Omental fat pad (tissue), 4 donors: ENCODE data around the gene SHOX. TPM values are rescaled to one million over a fixed set of nuclear protein-coding genes. Genes with fewer than 3 reads are reported as not detected.
"Not testable (repeated sequence)": the region's sequence is repeated elsewhere in the genome, so short reads cannot be mapped to it uniquely, and the experiment has no call there.

ENCODE experiments used
- ATAC-seq: fragments of 150-250 bp; one replicate; pipeline ENCODE4 v1.9.1; 2016; ENCODE audit warnings: mild to moderate bottlenecking, moderate library complexity; ENCODE audit not compliant: low FRiP score
- DNase-seq: peaks from one replicate; pipeline ENCODE4 v3.0.0-alpha.2; 2019; ENCODE audit warnings: low spot score
- total RNA-seq, 4 donors: library from RNA; depleted of rRNA; stranded (reverse); fragments of >200 nt; gene quantifications; one replicate each; pipeline ENCODE4 v1.1.0, GENCODE V29; 2016
- TF ChIP-seq, protein P1 (sequence below), 3 donors: fragments of 450-650 bp; IDR thresholded peaks; one replicate each; pipeline ENCODE4 v1.5.1; 2016 to 2017; ENCODE audit warnings: antibody characterized with exemption in 3 of 3, mild to moderate bottlenecking in 3 of 3, moderate library complexity in 2 of 3

Gene SHOX
- total RNA-seq, 4 donors from 2014 or later: 1.9 TPM; not detected in 3

DNA sequence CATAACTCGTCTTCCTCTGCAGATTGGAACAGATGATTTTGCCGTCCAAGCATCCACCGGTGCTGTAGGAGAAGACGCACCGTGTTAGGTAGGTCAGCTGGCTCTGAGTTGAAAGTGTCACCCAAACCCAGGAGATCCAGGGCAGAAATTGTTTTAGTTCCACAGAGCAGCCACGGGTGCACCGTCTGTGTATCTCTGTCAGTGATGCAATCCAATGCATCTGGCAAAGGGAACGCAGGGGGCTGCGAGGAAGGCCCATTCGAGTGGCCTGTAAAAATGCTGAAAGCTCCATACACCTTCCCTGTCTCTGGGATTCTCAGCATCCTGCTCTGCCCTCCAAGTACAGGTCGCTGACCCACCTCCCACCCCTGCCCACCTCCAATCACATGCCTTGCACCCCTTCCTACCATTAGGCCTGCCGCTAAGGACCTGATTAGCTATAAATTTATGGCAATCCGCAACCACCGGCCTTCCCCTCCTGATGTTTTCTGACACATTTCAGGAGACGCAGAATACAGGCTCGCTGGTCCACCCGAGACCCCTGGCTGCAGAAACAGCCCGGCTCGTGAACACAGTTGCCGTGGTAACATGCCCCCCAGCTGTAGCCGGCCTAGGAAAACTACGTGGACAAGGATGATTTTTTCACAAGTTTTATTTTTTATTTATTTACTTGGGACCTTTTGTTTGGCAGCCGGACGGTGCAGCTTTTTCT, 39.7 kb upstream of the SHOX start:
- ATAC-seq: no peak
- DNase-seq: no peak
- TF ChIP-seq, protein P1, sequence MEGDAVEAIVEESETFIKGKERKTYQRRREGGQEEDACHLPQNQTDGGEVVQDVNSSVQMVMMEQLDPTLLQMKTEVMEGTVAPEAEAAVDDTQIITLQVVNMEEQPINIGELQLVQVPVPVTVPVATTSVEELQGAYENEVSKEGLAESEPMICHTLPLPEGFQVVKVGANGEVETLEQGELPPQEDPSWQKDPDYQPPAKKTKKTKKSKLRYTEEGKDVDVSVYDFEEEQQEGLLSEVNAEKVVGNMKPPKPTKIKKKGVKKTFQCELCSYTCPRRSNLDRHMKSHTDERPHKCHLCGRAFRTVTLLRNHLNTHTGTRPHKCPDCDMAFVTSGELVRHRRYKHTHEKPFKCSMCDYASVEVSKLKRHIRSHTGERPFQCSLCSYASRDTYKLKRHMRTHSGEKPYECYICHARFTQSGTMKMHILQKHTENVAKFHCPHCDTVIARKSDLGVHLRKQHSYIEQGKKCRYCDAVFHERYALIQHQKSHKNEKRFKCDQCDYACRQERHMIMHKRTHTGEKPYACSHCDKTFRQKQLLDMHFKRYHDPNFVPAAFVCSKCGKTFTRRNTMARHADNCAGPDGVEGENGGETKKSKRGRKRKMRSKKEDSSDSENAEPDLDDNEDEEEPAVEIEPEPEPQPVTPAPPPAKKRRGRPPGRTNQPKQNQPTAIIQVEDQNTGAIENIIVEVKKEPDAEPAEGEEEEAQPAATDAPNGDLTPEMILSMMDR (IDR thresholded peaks at IDR 0.05): no peak

- ATAC-seq: no peak
- DNase-seq: no peak
- TF ChIP-seq, protein P1 (IDR thresholded peaks at IDR 0.05): no peak
Observed at GRCh38 chrX:599837-600715, 30.5 kb upstream of the SHOX start.

DNA sequence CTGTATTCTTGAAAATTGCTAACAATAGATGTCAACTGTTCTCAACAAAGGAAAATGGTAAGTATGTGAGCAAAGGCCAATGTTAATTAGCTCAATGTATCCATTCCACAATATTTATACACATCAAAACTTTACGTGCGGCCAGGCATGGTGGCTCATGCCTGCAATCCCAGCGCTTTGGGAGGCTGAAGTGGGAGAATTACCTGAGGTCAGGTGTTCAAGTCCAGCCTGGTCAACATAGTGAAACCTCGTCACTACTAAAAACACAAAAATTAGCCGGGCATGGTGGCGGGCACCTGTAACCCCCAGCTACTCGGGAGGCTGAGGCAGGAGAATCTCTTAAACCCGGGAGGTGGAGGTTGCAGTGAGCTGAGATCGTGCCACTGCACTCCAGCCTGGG, 27.6 kb upstream of the SHOX start:
- not testable (repeated sequence) for ATAC-seq, DNase-seq

- ATAC-seq, DNase-seq: not testable (repeated sequence)
Observed at GRCh38 chrX:604616-605015, 26.0 kb upstream of the SHOX start.

DNA sequence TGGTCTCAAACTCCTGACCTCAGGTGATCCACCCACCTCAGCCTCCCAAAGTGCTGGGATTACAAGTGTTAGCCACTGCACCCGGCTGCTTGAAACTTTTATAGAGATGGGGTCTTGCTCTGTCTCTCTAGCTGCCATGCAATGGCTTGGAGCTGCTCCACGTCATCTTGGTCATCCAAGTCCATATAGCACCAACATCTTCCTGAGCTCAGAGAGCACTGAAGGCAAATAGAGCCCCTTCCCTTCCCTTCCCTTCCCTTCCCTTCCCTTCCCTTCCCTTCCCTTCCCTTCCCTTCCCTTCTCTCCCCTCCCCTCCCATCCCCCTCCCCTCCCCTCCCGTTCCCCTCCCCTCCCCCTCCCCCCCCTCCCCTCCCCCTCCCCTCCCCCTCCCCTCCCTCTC, 22.5 kb upstream of the SHOX start:
- not testable (repeated sequence) for DNase-seq, ATAC-seq

DNA sequence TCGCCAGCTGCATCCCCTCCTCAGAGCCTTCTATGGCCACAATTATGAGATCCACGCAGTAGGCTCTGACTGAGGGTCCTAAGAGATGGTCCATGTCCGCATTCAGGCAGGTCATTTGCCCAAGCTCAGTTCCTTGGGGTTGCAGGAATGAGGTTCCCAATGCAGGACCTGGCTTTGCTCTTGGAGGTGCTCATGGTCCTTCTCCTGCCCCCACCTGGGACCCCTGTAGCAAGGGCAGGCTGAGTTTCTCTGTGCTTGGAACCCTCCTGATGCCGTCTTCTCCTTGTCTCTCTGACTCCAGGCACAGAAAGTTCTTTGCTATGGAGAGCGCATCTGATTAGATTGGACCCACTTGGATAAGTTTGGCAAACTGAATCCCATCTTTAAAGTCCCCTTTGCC, 16.5 kb upstream of the SHOX start:
- TF ChIP-seq, protein P1 (IDR thresholded peaks at IDR 0.05): no peak
- DNase-seq (no peak), ATAC-seq (no peak)

GRCh38 chrX:617401-617800, 13.2 kb upstream of the SHOX start:
- TF ChIP-seq, protein P1 (IDR thresholded peaks at IDR 0.05): no peak
- DNase-seq (no peak), ATAC-seq (no peak)

DNA sequence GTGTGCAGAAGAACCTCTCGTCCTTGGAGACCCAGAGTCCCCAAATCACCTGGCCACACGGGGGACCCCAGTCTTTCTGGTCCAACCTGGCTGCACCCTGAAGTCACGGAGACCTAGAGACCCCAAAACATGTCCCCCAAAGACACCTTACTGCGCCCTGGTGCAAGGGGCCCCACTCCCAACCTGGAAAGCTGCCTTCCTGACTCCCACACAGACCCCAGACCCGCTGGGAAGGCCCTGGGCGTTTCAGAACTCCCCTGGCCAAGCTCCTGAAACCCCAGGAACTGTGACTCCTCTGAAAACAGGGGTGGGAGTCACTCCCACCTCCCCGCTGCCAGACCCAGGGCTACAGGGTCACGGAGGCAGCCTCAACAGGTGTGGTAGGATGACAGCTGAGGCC, 12.7 kb upstream of the SHOX start:
- no peak for DNase-seq
- no peak for ATAC-seq
- TF ChIP-seq, protein P1 (IDR thresholded peaks at IDR 0.05): no peak

DNA sequence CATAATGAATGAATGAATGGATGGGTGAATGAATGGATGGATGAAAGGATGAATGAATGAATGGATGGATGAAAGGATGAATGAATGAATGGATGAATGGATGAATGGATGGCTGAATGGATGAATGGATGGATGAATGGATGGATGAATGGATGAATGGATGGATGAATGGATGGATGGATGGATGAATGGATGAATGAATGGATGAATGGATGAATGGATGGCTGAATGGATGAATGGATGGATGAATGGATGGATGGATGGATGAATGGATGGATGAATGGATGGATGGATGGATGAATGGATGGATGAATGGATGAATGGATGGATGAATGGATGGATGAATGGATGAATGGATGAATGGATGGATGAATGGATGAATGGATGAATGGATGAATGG, 12.3 kb upstream of the SHOX start:
- ATAC-seq: not testable (repeated sequence)

More for the DNA sequence above, 12.3 kb upstream of the SHOX start:
- not testable (repeated sequence) for DNase-seq
